Keratinocyte (primary cell): ENCODE data around the gene ATP8B1.

Experiments
- EZH2 ChIP-seq: IDR thresholded peaks from one replicate; pipeline ENCODE4 v1.6.1; 2012; ENCODE audit warnings: inconsistent platforms, mild to moderate bottlenecking, low read length, moderate library complexity
- TF ChIP-seq, protein P1 (sequence below), 3 experiments: IDR thresholded peaks in 1 of 3; conservative IDR thresholded peaks in 1 of 3; optimal IDR thresholded peaks in 1 of 3; 2 replicates in 2 of 3; 3 replicates in 1 of 3; pipeline versions ENCODE3 to v1.5.1; 2011; ENCODE audit warnings: low read length in 3 of 3, mild to moderate bottlenecking in 3 of 3, moderate library complexity in 2 of 3, control low read depth in 1 of 3, inconsistent platforms in 1 of 3; ENCODE audit not compliant: insufficient read depth in 2 of 3; ENCODE audit errors: extremely low read depth in 1 of 3

DNA sequence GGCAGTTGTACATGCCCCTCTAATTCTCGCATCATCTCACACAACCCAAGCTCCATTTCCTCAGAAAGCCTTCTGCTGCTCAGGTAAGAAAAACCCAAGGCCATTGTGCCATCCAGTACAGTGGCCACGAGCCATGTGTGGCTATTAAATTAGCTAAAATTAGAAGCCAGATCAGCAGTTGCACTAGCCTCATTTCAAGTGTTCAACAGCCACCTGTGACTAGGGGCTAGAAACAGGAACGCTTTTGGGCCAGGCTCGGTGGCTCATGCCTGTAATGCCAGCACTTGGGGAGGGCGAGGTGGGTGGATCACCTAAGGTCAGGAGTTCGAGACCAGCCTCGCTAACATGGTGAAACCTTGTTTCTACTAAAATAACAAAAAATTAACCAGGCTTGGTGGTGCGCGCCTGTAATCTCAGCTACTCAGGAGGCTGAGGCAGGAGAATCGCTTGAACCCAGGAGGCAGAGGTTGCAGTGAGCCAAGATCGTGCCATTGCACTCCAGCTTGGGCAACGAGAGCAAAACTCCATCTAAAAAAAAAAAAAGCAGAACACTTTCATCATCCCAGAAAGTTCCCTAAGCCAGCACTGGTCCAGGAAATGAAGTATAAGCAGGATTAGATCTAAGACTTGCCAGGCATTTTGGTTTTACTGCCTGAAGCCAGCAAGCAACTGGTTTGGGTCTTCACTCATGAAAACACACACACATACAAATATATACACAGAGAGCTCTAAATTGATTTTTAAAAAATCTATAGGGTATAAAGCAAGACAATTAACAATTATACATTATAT, 35.7 kb downstream of the ATP8B1 start:
- TF ChIP-seq EZH2: no peak
- TF ChIP-seq, protein P1, sequence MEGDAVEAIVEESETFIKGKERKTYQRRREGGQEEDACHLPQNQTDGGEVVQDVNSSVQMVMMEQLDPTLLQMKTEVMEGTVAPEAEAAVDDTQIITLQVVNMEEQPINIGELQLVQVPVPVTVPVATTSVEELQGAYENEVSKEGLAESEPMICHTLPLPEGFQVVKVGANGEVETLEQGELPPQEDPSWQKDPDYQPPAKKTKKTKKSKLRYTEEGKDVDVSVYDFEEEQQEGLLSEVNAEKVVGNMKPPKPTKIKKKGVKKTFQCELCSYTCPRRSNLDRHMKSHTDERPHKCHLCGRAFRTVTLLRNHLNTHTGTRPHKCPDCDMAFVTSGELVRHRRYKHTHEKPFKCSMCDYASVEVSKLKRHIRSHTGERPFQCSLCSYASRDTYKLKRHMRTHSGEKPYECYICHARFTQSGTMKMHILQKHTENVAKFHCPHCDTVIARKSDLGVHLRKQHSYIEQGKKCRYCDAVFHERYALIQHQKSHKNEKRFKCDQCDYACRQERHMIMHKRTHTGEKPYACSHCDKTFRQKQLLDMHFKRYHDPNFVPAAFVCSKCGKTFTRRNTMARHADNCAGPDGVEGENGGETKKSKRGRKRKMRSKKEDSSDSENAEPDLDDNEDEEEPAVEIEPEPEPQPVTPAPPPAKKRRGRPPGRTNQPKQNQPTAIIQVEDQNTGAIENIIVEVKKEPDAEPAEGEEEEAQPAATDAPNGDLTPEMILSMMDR (optimal IDR thresholded peaks at IDR 0.05 in 1 of 3, IDR thresholded peaks at IDR 0.05 in 1 of 3, conservative IDR thresholded peaks at IDR 0.05 in 1 of 3; ENCODE audit: extremely low read depth in 1 of 3, insufficient read depth in 2 of 3, low read length in 3 of 3): no peak
